OCI-LY1 (cell line): ENCODE data around the gene PRF1.

Experiments used
- EZH2 ChIP-seq: fragments of 200-600 bp; sonication (generic), shearing (Covaris generic); IDR thresholded peaks from 2 replicates; pipeline ENCODE4 v1.8.0; 2017; ENCODE audit warnings: borderline replicate concordance, mixed run types, mild to moderate bottlenecking, antibody characterized with exemption, low read length, moderate library complexity, mixed read lengths
- TF ChIP-seq, protein P1 (sequence below): fragments of 200-600 bp; sonication (generic), shearing (Covaris generic); IDR thresholded peaks from 2 replicates; pipeline ENCODE4 v1.5.1; 2017; ENCODE audit warnings: mild to moderate bottlenecking, antibody characterized with exemption, low read length, moderate library complexity, mixed read lengths

DNA sequence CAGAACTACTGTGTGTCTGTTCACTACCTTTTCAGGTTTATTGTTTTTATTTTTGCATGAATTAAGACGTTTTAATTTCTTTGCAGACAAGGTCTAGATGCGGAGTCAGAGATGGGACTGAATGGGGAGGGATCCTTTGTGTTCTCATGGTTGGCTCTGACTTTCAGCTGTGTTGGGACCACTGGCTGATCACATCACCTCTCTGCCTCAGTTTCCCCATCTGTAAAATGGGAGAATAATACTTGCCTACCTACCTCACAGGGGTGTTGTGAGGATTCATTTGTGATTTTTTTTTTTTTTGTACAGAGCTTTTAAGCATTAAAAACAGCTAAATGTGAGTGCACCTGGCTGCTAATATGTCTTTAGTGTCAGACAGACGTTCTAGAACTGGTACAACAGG is 34.4 kb downstream of the PRF1 start:
- TF ChIP-seq, protein P1, sequence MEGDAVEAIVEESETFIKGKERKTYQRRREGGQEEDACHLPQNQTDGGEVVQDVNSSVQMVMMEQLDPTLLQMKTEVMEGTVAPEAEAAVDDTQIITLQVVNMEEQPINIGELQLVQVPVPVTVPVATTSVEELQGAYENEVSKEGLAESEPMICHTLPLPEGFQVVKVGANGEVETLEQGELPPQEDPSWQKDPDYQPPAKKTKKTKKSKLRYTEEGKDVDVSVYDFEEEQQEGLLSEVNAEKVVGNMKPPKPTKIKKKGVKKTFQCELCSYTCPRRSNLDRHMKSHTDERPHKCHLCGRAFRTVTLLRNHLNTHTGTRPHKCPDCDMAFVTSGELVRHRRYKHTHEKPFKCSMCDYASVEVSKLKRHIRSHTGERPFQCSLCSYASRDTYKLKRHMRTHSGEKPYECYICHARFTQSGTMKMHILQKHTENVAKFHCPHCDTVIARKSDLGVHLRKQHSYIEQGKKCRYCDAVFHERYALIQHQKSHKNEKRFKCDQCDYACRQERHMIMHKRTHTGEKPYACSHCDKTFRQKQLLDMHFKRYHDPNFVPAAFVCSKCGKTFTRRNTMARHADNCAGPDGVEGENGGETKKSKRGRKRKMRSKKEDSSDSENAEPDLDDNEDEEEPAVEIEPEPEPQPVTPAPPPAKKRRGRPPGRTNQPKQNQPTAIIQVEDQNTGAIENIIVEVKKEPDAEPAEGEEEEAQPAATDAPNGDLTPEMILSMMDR: no peak
- no peak for TF ChIP-seq EZH2
